DMS53 treated with DMSO at 0.1 percent for 48 hours (cell line): ENCODE data around the gene INSL3.

Experiments used
- DNase-seq: peaks from one replicate; lab custom pipeline; 2025; ENCODE audit not compliant: unreplicated experiment; lab: John Stamatoyannopoulos, UW

Gene INSL3

DNA sequence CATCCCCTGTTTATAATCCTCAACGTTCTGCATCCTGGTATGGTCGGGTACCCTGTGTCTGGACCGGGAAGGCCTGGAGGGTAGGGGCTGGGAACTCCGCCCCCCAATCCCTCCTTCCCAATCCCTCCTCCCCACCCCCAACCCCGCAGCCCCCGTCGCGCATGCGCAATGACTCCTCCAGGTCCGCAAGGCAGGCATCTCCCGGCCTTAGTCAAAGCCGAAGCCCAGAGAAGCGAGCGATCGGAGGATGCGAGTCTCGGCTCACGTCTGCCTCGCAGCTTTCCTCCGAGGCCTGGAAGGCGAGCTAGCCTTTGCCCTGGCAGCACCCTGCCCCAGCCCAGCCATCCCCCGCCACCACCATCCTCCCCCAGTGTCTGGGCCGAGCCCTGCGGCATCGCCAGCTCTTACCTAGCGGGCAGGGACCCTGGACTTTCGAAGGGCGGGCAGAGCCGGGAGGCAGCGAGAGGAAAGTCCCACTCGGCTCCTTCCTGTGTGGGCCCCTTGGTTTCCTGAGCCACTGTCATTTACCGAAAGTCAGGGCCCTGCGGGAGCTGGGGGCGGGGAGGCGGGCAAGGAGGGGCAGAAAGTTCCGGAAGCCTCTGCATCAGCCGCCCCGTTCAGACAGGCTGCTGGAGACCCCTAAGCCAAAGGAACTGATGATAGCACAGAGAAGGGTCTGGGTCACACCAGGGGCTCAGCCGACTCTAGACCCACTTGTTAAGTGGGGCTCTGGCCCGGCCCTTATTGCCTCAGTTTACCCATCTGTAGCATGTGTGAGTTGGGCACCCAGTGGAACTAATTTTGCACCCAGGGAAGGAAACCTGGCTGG lies 26.4 kb upstream of the INSL3 start, which contains the start of gene JAK3:
TSS of gene JAK3 (minus strand) at position 445 of the 829 bp plus-strand sequence. CDS start 3,565 bp downstream, outside the sequence.
- DNase-seq, result no peak

DNA sequence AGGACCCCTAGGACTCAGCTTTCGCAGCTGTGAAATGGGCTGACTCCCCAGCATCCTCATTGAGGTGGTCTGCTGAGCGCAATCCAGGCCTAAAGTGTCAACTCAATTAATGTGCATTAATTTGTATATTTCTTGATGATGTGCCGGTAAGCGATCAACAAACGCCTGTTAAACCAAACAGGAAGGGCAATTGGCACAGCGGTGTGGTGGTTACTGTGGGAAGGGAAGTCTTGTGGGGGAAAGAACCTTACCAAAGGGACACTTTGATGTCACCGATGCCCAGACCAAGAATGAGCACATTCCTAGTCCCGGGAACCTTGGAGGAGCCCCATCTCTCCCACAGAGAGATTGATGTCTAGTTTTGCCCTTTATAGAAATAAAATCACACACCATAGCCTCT lies 24.8 kb upstream of the INSL3 start:
- DNase-seq, result no peak

DNA sequence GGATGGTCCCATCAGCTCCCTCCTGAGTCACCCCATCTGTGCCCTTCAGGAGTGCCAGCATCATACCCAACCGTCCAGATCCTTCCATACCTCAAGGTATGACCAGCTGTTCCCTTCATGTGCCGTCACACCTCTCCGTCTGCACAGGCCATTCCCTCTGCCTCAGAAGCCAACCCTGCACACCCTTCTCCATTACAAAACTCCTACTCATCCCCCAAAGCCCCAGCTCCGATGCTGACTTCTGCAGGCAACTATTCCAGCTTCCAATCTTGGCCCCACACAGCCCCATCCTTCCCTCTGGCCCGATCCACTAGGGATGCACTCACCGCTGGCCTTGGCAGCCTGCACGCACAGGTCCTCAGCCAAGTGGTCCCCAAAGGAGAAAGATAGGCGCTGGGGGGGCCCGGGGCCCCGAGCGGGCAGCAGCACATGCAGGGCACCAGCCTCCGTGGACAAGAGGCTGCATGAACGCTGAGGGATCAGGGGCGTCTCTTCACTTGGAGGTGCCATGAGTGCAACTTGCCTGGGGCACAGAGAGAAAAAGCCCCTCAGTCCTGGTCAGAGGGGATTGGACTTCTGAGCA lies 22.7 kb upstream of the INSL3 start:
- no peak for DNase-seq

DNA sequence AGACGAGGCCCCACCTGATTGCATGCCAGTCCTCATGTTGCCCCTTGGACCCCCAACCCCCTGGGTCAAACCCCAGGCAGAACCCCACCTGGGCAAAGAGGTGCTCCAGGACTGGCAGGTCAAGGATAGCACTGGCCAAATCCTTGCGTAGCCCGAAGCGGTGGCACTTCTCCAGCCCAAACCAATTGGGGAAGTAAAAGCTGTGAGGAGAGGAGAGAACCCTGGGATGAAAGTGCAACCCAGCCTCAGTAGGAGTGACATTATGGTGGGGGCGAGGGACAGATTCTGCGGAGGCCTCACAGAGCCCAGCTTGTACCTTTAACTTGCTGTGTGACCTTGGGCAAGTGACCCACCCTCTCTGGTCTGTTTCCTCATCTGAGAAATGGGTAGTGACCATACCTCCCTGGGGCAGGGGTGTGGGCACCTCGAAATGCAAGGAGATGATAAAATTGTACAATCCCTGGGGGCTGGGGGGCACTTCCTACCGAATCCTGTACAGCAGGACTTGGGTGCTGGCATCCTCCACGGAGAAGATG lies 22.0 kb upstream of the INSL3 start:
- DNase-seq, result no peak

DNA sequence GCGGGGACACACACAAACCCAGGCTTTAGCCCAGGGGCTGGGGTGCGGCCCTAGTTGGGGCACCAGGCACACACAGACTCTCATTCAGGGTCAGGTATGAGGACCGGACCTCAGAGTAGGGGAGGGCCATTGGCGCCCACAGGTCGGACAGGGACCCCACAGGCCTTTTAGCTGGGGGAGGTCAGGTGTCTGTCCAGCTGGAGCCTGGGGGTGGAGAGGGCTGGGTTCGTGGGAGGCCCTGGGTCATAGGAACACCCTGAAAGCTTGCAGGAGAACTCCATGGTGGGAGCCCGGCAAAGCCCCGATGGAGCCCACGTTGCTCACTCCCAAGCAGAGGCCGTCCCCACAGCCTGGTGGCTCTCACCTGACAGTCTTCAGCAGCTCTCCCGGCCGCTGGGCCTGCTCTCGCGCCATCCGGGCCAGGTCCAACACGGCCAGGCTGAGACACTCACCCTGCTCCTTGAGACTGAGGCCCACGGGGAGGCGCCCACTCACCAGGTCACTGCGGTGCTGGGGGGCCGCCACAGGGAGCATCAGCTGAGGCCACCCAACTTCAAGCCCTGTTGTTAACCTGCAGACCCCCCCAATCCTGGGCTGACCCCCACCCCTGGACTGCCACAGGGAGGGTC lies 21.5 kb upstream of the INSL3 start:
- no peak for DNase-seq

DNA sequence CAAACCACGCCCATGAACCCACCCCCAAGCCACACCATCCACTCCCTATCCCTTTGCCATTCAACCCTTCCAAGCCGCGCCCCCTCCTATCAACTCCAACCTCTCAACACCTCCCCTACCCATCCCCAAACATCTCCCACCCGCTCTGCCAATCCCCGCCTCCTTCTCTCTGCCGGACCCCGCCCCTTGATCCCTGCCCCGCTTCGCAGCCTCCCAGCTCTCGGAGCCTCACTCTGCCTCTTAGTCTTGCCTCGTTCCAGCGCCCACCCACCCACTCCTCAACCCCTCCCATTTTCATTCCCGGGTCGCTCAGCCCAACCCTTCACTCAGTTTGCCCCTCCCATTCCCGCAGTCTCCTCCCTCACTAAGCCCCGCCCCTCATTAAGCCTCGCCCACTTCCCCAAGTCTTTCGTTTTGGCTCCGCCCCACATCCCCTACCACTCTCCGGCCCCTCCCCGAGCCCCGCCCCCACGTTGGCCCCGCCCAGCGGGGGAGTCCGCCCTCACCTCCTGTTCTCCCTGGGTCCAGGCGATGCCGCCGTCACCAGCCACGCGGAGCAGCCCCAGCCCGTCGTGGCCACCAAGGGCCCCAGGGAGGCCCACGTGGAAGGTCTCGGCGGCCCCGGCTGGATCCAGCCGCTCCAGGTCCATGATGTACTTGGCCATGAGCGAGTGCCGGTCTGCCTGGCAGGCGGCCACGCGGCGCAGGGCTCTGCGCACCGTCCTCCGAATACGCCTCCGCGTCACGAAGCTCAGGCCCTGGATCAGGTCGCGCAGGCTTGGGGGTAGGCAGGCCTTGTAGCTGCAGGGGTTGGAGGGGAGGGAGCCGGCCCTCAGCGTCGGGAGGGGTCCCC lies 20.7 kb upstream of the INSL3 start:
- peak; percentile 70 for DNase-seq

DNA sequence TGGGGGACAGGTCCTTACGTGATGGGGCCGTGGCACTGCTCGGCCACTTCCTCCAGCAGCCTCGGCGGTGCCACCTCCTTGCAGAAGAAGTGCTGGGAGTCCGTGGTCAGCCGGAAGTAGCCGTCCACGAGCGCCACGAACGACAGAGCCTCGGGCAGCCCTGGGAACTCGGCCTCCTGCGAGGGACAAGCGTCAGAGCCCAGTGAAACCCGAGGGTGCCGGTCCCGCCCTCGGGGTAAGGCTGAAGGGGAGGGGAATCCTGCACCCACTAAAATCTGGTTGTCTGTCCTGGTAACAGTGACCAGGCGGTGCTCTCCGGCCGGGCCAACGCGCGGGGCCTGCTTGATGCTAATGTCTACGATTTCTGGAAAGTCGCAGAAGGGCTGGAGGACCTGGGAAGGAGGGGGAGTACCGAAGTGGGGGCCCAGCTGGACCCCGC lies 20.1 kb upstream of the INSL3 start:
- peak; percentile 36 for DNase-seq

DNA sequence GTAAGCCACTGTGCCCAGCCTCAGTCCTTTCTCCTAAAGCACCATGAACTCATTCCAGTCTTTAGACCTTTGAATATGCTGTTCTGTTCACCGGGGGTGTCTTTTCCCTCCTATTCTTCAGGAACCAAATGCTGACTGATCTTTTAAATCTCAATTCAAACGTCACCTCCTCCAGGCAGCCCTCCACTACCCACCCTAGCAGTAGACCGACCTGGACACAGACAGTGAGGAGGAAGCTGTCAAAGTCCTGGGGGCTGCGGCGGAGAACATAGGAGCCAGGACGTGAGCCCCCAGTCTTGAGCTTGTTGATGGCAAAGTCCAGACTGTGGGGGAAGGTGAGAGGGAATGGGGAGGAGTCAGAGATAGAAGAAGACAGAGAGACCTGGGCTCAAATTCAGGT lies 18.7 kb upstream of the INSL3 start:
- DNase-seq, result no peak

DNA sequence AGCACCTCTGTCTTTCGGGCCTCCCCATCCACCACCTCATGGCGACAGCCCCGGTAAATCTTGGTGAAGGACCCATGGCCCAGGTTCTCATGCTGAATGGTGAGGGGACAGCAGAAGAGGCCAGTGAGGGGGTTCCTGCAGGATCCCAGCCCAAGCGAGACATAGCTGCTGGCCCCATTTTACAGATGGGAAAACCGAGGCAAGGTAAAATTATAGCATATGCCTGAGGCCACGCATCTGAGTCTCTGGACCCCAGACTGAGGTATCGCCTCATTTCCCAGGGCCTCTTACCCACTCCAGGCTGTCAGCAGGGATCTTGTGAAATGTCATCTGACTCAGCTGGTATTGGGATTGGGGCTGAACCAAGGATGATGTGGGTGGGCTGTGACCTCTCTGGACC lies 16.7 kb upstream of the INSL3 start:
- DNase-seq, result no peak

DNA sequence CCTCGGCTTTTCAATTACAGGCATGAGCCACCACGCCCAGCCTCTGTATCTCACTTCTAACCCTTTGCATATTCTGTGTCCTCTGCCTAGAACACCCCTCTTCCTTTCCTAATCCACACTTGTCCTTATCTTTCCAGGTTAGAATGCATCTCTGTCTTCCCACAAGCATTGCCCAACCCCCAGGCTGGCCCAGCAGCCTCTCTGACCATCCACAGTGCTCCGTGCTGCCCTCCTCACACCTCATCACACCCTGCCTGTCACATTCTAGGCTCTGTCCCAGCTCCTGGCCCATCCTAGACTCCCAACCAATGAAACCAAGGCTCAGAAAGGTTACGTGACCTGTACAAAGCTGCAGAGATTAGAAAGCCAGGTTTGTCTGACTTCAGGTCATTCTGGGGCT lies 15.2 kb upstream of the INSL3 start:
- no peak for DNase-seq

DNA sequence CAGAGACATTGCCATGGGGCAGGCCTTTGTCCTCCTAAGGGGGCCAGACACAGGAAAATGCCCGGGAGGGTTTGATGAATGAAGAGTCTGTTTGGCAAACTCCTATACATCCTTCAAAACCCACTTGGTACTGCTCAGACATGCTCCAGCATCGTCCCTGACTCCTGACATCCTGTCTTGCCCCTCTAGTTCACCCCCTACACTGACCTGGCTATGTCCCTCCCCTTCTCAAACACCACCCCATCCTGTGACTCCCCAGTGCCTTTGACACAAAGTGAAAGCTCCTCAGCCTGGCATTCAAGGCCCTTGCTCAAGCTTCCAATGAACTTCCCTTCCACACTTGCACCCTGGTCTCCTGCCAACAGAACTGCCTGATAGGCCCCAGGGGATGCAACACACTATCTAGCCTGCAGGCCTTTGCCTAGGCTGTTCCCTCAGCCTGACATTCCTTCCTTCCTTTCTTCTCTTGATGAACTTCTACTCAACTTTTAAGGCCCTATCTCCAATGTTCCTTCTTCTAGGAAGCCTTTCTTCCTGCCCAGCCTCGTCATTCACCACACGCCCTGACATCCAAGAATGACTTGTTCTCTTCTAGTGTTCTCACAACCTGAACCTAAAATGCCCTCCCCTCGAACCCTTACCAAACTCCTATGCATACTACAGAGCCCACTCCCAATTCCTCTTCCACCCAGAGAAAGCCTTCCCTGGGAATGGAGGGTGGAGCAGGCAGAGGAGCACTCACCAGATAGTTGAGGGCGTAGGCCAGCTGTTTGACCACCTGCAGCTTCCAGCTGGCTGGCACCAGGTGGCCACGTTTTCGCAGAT lies 14.1 kb upstream of the INSL3 start:
- peak; percentile 17 for DNase-seq

DNA sequence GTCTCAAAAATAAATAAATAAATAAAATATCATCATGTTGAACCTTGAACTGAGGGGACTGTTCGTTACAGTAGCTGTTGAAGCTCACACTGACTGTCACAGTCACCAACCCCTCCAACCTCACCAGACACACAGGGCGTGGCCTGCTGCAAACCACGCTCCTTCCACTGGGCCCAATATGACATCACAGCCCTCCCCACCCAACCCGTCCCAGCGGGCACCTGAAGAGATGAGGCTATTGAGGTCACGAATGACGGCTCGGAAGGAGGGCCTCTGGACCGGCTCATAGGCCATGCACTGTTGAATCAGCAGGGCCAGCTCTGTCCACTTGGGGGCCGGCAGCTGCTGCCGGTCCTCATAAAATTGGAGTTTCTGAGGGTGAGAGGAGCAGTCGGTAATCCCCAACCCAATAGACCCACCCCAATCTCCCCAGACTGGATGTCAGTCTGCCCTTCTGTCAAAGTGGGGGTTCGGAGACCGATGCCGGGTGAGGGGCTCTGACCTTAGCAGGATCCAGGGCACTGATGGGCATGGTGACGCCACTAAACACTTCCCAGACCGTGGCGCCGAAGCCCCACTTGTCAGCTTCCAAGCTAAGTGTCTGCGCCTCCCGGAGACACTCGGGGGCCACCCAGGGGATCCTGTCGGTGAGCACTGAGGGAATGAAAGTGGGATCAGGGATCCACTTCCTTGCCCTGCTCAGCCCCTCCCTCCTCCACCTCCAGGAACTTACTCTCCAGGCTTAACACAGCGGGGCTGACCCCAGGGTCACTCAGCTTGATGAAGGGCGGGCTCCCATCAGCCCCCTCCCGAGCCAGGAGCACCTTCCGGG lies 13.2 kb upstream of the INSL3 start:
- DNase-seq, result no peak

DNA sequence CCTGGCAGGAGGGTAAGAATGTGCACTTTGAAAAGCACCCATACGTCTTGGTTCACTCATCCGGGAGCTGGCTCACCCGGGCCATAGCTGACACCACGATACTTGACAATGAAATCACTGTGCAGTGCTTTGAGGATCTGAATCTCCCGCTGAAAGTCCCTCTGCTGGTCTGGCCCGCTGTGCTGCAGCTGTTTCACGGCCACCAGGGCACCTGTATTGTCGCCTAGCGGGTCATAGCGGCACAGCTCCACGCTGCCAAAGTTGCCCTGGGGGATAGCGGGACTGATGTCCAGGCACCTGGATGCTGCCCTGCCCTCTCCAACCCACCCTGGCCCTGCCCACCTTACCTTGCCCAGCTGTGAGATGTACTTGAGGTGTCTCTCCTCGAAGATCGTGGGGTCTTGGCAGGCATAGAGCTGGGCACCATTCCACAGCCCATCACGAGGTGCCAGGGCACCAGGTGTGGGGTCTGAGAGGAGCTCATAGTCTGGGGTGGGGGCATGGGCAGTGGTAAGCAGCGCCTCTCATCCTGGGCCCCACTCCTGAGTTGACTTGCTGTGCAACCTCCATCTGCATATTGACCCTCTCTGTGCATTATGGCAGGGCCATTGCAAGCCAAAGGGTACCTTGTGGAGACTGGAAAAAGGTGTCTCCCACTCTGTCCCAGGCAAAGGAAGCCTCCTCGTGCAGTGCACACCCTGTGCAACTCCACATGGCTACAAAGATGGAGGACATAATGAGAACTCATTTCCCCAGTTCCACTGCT lies 11.3 kb upstream of the INSL3 start:
- no peak for DNase-seq

DNA sequence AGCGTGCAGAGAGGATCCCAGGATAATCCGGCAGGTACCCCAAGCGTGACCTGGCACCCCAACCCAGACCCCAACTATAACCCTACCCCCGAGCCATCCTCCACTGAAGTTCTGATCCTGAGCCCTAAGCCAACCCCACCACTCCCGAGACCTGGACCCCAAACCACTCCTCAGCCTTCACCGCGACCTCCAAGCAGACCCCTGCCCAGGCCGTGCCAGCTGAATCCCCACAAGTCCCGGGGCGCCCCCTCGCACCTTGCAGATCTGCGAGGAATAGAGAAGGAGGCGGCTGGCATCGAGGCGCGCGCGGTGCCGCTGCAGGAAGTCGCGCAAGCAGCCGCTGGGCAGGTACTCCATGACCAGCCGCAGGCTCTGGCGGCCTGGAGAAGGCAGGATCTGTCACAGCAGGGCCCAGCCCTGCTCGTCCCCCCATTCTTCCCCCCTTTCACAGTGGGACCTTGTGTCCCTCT lies 10.1 kb upstream of the INSL3 start:
- peak; percentile 22 for DNase-seq

DNA sequence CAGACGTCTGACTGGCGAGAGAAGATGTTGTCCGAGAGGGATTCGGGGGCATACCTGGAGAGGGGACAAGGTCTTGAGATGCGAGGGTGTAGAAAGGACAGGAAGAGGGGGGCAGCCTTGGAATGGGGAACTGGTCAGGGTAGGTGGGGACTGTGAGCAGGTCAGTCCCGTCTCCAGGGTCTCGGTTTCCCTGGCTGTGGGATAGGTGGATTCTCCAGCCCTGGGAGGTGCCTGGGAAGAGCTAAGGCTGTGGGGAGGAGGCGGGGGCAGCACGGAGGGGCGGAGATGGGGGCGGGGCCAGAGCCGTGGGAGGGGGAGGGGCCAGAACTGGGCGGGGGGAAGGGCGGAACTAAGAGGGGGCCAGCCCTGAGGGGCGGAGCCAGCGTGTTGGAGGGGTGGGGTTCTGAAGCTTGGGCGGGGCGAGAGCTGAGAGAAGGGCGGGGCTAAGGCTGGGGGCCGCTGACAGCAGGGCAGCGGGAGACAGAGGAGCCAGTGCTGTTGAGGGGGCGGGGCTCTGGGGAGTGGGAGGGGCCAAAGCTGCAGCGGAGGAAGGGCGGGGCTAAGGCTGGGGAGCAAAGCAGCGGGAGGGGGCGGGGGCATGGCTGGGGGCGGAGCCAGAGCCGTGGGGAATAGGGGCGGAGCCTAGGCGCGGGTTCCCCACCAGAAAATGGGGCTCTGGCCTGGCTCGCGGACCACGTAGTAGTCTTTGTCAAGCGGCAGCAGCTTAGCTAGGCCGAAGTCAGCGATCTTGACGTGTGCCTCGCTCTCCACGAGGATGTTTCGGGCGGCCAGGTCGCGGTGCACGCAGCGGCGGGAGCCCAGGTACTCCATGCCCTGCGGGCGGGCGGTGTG lies 9.5 kb upstream of the INSL3 start:
- DNase-seq, result peak; percentile 67

DNA sequence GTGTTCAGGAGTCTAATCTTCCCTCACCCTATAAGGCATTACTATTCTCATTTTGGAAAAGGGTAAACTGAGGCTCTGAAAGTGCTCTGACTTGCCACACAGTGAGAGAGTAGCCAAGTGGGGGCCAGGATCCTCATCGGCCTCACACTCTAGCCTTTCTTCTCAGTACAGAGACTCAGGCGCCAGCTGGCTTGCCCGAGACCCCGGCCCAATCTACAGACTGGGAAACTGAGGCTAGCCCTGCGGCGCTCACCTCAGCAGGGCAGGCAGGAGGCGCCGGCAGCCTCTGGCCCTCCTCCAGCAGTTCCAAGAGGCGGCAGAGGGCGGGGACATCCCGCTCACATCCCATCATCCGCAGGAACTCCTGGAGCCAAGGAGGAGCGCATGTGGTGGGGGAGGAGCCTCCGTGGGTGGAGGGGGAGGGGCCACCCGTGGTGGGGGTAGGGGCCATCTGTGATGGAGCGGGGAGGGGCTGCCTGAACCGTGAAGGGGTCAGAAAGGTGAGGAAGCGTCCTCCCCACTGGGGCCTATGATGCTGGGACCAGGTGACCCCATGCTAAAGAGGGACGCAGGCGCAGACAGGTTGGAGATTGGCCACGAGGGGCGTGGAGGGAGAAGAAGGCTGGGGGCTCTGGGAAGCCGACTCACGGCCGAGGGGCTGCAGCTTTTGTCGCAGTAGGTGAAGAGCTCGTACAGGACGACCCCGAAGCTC lies 8.7 kb upstream of the INSL3 start:
- peak; percentile 64 for DNase-seq
